HG03108 (cell line): ENCODE results near the gene DTNB.

Experiments used
- ATAC-seq: cut with Tn5 transposase; IDR thresholded peaks from one replicate; pipeline ENCODE4 v1.9.1; 2021; ENCODE audit warnings: moderate library complexity; ENCODE audit not compliant: unreplicated experiment

The DTNB gene

GRCh38 chr2:25512707-25513106, 160.7 kb downstream of the DTNB start:
- no peak for ATAC-seq

GRCh38 chr2:25506226-25506625, 167.2 kb downstream of the DTNB start:
- ATAC-seq = no peak

GRCh38 chr2:25505622-25506021, 167.8 kb downstream of the DTNB start:
- ATAC-seq = no peak

GRCh38 chr2:25505182-25505581, 168.2 kb downstream of the DTNB start:
- ATAC-seq = no peak

GRCh38 chr2:25504266-25504665, 169.1 kb downstream of the DTNB start:
- ATAC-seq = no peak

- no peak for ATAC-seq
Measured at GRCh38 chr2:25499157-25499556, 174.2 kb downstream of the DTNB start.

GRCh38 chr2:25497918-25498407, 175.4 kb downstream of the DTNB start:
- ATAC-seq = peak; percentile 63

- ATAC-seq = no peak
Measured at GRCh38 chr2:25497229-25497917, 176.0 kb downstream of the DTNB start.

- no peak for ATAC-seq
Measured at GRCh38 chr2:25494616-25495015, 178.8 kb downstream of the DTNB start.

- ATAC-seq = no peak
Measured at GRCh38 chr2:25493207-25493606, 180.2 kb downstream of the DTNB start.

GRCh38 chr2:25492726-25493125, 180.7 kb downstream of the DTNB start:
- no peak for ATAC-seq

GRCh38 chr2:25491966-25492532, 181.3 kb downstream of the DTNB start:
- no peak for ATAC-seq

- no peak for ATAC-seq
Measured at GRCh38 chr2:25491003-25491696, 182.2 kb downstream of the DTNB start.

- ATAC-seq = no peak
Measured at GRCh38 chr2:25490217-25490616, 183.2 kb downstream of the DTNB start.

GRCh38 chr2:25489631-25490030, 183.7 kb downstream of the DTNB start:
- ATAC-seq = no peak

- peak; percentile 60 for ATAC-seq
Measured at GRCh38 chr2:25483607-25484266, 189.6 kb downstream of the DTNB start.

- no peak for ATAC-seq
Measured at GRCh38 chr2:25482341-25482740, 191.0 kb downstream of the DTNB start.

- no peak for ATAC-seq
Measured at GRCh38 chr2:25481381-25482300, 191.7 kb downstream of the DTNB start.

- no peak for ATAC-seq
Measured at GRCh38 chr2:25480561-25480960, 192.8 kb downstream of the DTNB start.

- no peak for ATAC-seq
Measured at GRCh38 chr2:25479761-25480160, 193.6 kb downstream of the DTNB start.

- no peak for ATAC-seq
Measured at GRCh38 chr2:25478736-25479135, 194.6 kb downstream of the DTNB start.
